H1 (cell line): ENCODE measurements around the gene EPHA10. TPM values are rescaled to one million over a fixed set of nuclear protein-coding genes. Genes with fewer than 3 reads are reported as not detected.
A peak's percentile ranks its signal among the peaks of the same experiment; 100 is the strongest.

Source experiments
- CTCF ChIA-PET: fragments of 300-600 bp; sonication (Branson Sonifier 250); formaldehyde crosslinking; loops from one replicate; lab custom pipeline; 2021; ENCODE audit not compliant: partially characterized antibody; lab: Charles Lee
- POLR2A ChIA-PET: fragments of 300-600 bp; sonication (Branson Sonifier 250); formaldehyde crosslinking; loops from one replicate; lab custom pipeline; 2021; ENCODE audit warnings: inconsistent platforms; ENCODE audit not compliant: partially characterized antibody; lab: Charles Lee
- DNase-seq, 2 experiments: peaks; one replicate each; pipeline versions ENCODE4 v3.0.0 to v3.0.0-alpha.2; 2010 to 2022; ENCODE audit warnings: low spot score in 2 of 2, low read depth in 1 of 2, mixed read lengths in 1 of 2
- FAIRE-seq: peaks from 2 replicates; lab custom pipeline; 2011; peaks lifted over from hg19 to GRCh38; lab: Jason Lieb, UNC
- H2AFZ ChIP-seq: 2 replicates; pipeline ENCODE4 v1.8.1; 2012; ENCODE audit warnings: low read length, inconsistent platforms
- H2AK5ac ChIP-seq: 2 replicates; pipeline ENCODE4 v1.6.1; 2013; ENCODE audit warnings: low read depth, low read length
- H2BK120ac ChIP-seq: replicated peaks from 2 replicates; pipeline ENCODE3; 2013; ENCODE audit warnings: low read depth, low read length, inconsistent platforms
- H2BK12ac ChIP-seq: 2 replicates; pipeline ENCODE4 v1.6.1; 2013; ENCODE audit warnings: low read depth, low read length
- H2BK15ac ChIP-seq: 2 replicates; pipeline ENCODE4 v1.6.1; 2013; ENCODE audit warnings: low read length
- H2BK20ac ChIP-seq: 2 replicates; pipeline ENCODE4 v1.6.1; 2013; ENCODE audit warnings: low read length
- H2BK5ac ChIP-seq: 2 replicates; pipeline ENCODE4 v1.6.1; 2013; ENCODE audit warnings: low read depth, low read length
- H3K14ac ChIP-seq: 2 replicates; pipeline ENCODE4 v1.6.1; 2013; ENCODE audit warnings: inconsistent platforms; ENCODE audit not compliant: insufficient read length
- H3K18ac ChIP-seq: 2 replicates; pipeline ENCODE4 v1.6.1; 2013; ENCODE audit warnings: low read length; ENCODE audit errors: extremely low read depth
- H3K23ac ChIP-seq: 2 replicates; pipeline ENCODE4 v1.6.1; 2013; ENCODE audit warnings: inconsistent platforms; ENCODE audit not compliant: insufficient read length
- H3K23me2 ChIP-seq: 2 replicates; pipeline ENCODE4 v1.6.1; 2013; ENCODE audit warnings: low read depth, low read length
- H3K27ac ChIP-seq: 2 replicates; pipeline ENCODE4 v1.6.1; 2011; ENCODE audit warnings: low read depth, low read length, inconsistent platforms
- H3K27me3 ChIP-seq, 4 experiments: replicated peaks in 1 of 4; 1 replicate in 1 of 4; 2 replicates in 3 of 4; pipeline versions ENCODE4 v1.6.1 to v1.8.1; 2011 to 2013; ENCODE audit warnings: low read length in 3 of 4, mild to moderate bottlenecking in 3 of 4, inconsistent platforms in 2 of 4, mixed read lengths in 2 of 4, moderate library complexity in 1 of 4; ENCODE audit not compliant: control insufficient read depth in 3 of 4, insufficient read depth in 3 of 4; ENCODE audit errors: extremely low read depth in 1 of 4
- H3K36me3 ChIP-seq, 4 experiments: 2 replicates each; pipeline versions ENCODE4 v1.6.1 to v1.8.1; 2011 to 2013; ENCODE audit warnings: mild to moderate bottlenecking in 4 of 4, low read length in 3 of 4, moderate library complexity in 2 of 4, control low read depth in 1 of 4, inconsistent platforms in 1 of 4; ENCODE audit not compliant: insufficient read depth in 4 of 4, control insufficient read depth in 2 of 4
- H3K4ac ChIP-seq: replicated peaks from 2 replicates; pipeline ENCODE3; 2013; ENCODE audit warnings: low read length, low read depth, mixed read lengths, inconsistent platforms; ENCODE audit not compliant: insufficient read length
- H3K4me1 ChIP-seq, 4 experiments: replicated peaks in 1 of 4; 1 replicate in 1 of 4; 2 replicates in 3 of 4; pipeline versions ENCODE4 v1.6.1 to v1.8.1; 2011 to 2013; ENCODE audit warnings: low read length in 3 of 4, inconsistent platforms in 2 of 4, mixed read lengths in 1 of 4; ENCODE audit not compliant: insufficient read depth in 4 of 4, control insufficient read depth in 3 of 4
- H3K4me2 ChIP-seq, 2 experiments: 2 replicates each; pipeline versions ENCODE4 v1.6.1 to v1.8.1; 2011 to 2013; ENCODE audit warnings: low read depth in 2 of 2, low read length in 2 of 2, control low read depth in 1 of 2, inconsistent platforms in 1 of 2, mild to moderate bottlenecking in 1 of 2; ENCODE audit not compliant: insufficient read depth in 1 of 2
- H3K4me3 ChIP-seq, 4 experiments: fragments of 200-600, 300-600 bp in 1 of 4; sonication (generic), shearing (Covaris generic), sonication (Bioruptor Twin) in 1 of 4; 2 replicates each; pipeline versions ENCODE4 v1.5.1 to v1.8.1; 2011 to 2016; ENCODE audit warnings: low read length in 4 of 4, low read depth in 3 of 4, control low read depth in 2 of 4, inconsistent platforms in 2 of 4, mild to moderate bottlenecking in 2 of 4, mixed read lengths in 1 of 4, moderate library complexity in 1 of 4; ENCODE audit not compliant: insufficient read depth in 2 of 4; ENCODE audit errors: extremely low read depth in 1 of 4
- H3K56ac ChIP-seq: replicated peaks from 2 replicates; pipeline ENCODE3; 2013; ENCODE audit warnings: low read depth, mild to moderate bottlenecking, mixed read lengths, low read length, inconsistent platforms; ENCODE audit not compliant: insufficient read length
- H3K79me1 ChIP-seq: 2 replicates; pipeline ENCODE4 v1.6.1; 2013; ENCODE audit warnings: low read depth, low read length, control low read depth
- H3K79me2 ChIP-seq, 2 experiments: 2 replicates each; pipeline versions ENCODE4 v1.6.1 to v1.8.1; 2012 to 2013; ENCODE audit warnings: low read length in 2 of 2, mild to moderate bottlenecking in 2 of 2, inconsistent platforms in 1 of 2; ENCODE audit not compliant: insufficient read depth in 2 of 2, control insufficient read depth in 1 of 2
- H3K9ac ChIP-seq, 4 experiments: replicated peaks in 1 of 4; 1 replicate in 1 of 4; 2 replicates in 3 of 4; pipeline versions ENCODE4 v1.6.1 to v1.8.1; 2011 to 2013; ENCODE audit warnings: low read depth in 3 of 4, low read length in 3 of 4, control low read depth in 2 of 4, mild to moderate bottlenecking in 2 of 4, moderate library complexity in 2 of 4, inconsistent platforms in 1 of 4; ENCODE audit errors: extremely low read depth in 1 of 4
- H3K9me3 ChIP-seq, 2 experiments: 2 replicates each; pipeline versions ENCODE4 v1.6.1 to v1.8.1; 2012 to 2013; ENCODE audit warnings: mild to moderate bottlenecking in 2 of 2, moderate library complexity in 2 of 2, control low read depth in 1 of 2, inconsistent platforms in 1 of 2, low read depth in 1 of 2, low read length in 1 of 2, mixed read lengths in 1 of 2; ENCODE audit not compliant: insufficient read depth in 2 of 2
- H4K20me1 ChIP-seq, 2 experiments: replicated peaks in 1 of 2; 2 replicates each; pipeline versions ENCODE3 to v1.8.1; 2011 to 2013; ENCODE audit warnings: inconsistent platforms in 2 of 2, low read length in 2 of 2, mild to moderate bottlenecking in 1 of 2; ENCODE audit not compliant: insufficient read depth in 2 of 2, control insufficient read depth in 1 of 2
- H4K5ac ChIP-seq: 2 replicates; pipeline ENCODE4 v1.6.1; 2013; ENCODE audit warnings: low read length, low read depth, mixed read lengths, inconsistent platforms; ENCODE audit not compliant: insufficient read length
- H4K8ac ChIP-seq: 2 replicates; pipeline ENCODE4 v1.8.0; 2013; ENCODE audit warnings: mild to moderate bottlenecking, moderate library complexity, low read length, inconsistent platforms; ENCODE audit not compliant: insufficient read depth; ENCODE audit errors: extremely low read depth
- H4K91ac ChIP-seq: replicated peaks from 2 replicates; pipeline ENCODE3; 2013; ENCODE audit warnings: low read length, mixed read lengths, inconsistent platforms; ENCODE audit not compliant: insufficient read length
- ATF3 ChIP-seq: IDR thresholded peaks from 2 replicates; pipeline ENCODE4 v1.6.1; 2011; ENCODE audit warnings: low read depth, mild to moderate bottlenecking, low read length; ENCODE audit not compliant: insufficient read depth
- BRCA1 ChIP-seq: IDR thresholded peaks from 2 replicates; pipeline ENCODE4 v1.6.1; 2012; ENCODE audit warnings: low read depth, low read length, improper control_type of control experiment
- EGR1 ChIP-seq: IDR thresholded peaks from 2 replicates; pipeline ENCODE4 v1.6.1; 2011; ENCODE audit warnings: low read depth, low read length, borderline replicate concordance
- GABPA ChIP-seq: IDR thresholded peaks from 2 replicates; pipeline ENCODE4 v1.6.1; 2011; ENCODE audit warnings: mild to moderate bottlenecking, low read length, moderate library complexity, borderline replicate concordance; ENCODE audit not compliant: insufficient read depth
- GTF2F1 ChIP-seq: IDR thresholded peaks from 2 replicates; pipeline ENCODE4 v1.6.1; 2012; ENCODE audit warnings: low read depth, low read length, improper control_type of control experiment, borderline replicate concordance
- POLR2A ChIP-seq, 2 experiments: IDR thresholded peaks; 1 replicate in 1 of 2; 2 replicates in 1 of 2; pipeline ENCODE4 v1.6.1; 2011; ENCODE audit warnings: low read depth in 2 of 2, low read length in 2 of 2, mild to moderate bottlenecking in 2 of 2; ENCODE audit errors: control extremely low read depth in 1 of 2
- POLR2AphosphoS5 ChIP-seq: IDR thresholded peaks from 2 replicates; pipeline ENCODE4 v1.6.1; 2011; ENCODE audit warnings: low read depth, low read length
- TAF1 ChIP-seq: IDR thresholded peaks from 2 replicates; pipeline ENCODE4 v1.6.1; 2011; ENCODE audit warnings: mild to moderate bottlenecking, low read depth, low read length
- WGBS, 2 experiments: shearing (Covaris generic) in 1 of 2; methylation state at CpG; one replicate each; pipeline versions ENCODE4 v1.1.6 to v1.1.7; 2013 to 2015; ENCODE audit warnings: low lambda C conversion rate in 2 of 2, mixed read lengths in 2 of 2, inconsistent platforms in 1 of 2, low coverage in 1 of 2, missing lambda C conversion rate in 1 of 2; ENCODE audit not compliant: insufficient replicate concordance in 2 of 2, insufficient coverage in 1 of 2, insufficient read length in 1 of 2; ENCODE audit errors: extremely low coverage in 1 of 2, missing lambda C conversion rate in 1 of 2; 5-methylcytosine and 5-hydroxymethylcytosine counted together
- polyA plus RNA-seq, 7 experiments: library from polyadenylated mRNA; depleted of rRNA in 3 of 7; stranded (reverse) in 5 of 7; unstranded in 2 of 7; fragments of >200 nt in 5 of 7; fragments of 200-250 nt in 2 of 7; gene quantifications; 1 replicate in 5 of 7; 2 replicates in 1 of 7; 4 replicates in 1 of 7; pipeline versions ENCODE4 v1.2.1 to v1.2.3, GENCODE V29; 2011 to 2013; ENCODE audit warnings: missing spikeins in 2 of 7, mixed read lengths in 2 of 7
- total RNA-seq: library from RNA; stranded (reverse); fragmentation: NEBNext Ultra II Directional; extraction: Animal tissue kit (Norgen Biotek cat#: 25700); gene quantifications from 2 replicates; pipeline ENCODE4 v1.2.1, GENCODE V29; 2021

Gene EPHA10
- total and polyA plus RNA-seq, 2 of the 8 experiments (the other 6 are each of a cell fraction or from before 2014, with no cell fraction given) = 0.54 to 1.0 TPM

GRCh38 chr1:37802439-37802838, 37.5 kb upstream of the EPHA10 start:
- FAIRE-seq = no peak
- TF ChIP-seq TAF1 = no peak
- TF ChIP-seq POLR2AphosphoS5 = peak; percentile 25; the same call in 1 of the 2 replicates
- TF ChIP-seq ATF3 = no peak
- no peak for TF ChIP-seq GTF2F1
- 0 out of 3 replicates have a peak, but pooled peaks of 1 of the 2 experiments have one; percentile 17 for TF ChIP-seq POLR2A (IDR thresholded peaks at IDR 0.05; ENCODE audit: control extremely low read depth in 1 of 2, low read depth in 2 of 2, low read length in 2 of 2)
- TF ChIP-seq EGR1 = no peak
- TF ChIP-seq GABPA = no peak
- no peak for TF ChIP-seq BRCA1
- TF ChIP-seq, all 59 proteins: peak for 2

More at GRCh38 chr1:37802439-37802838, 37.5 kb upstream of the EPHA10 start:
- Histone ChIP-seq H3K4me2 (no peak overlapping the region), H2BK5ac (no peak overlapping the region), H3K14ac (no peak overlapping the region), H3K27me3 (no peaks in the 10 kb centered on the region), H2AFZ (no peak overlapping the region), H2AK5ac (no peak overlapping the region), H3K79me2 (peaks cover 8 to 13% of the 10 kb centered on the region in 2 experiments), H2BK12ac (no peak overlapping the region), H3K36me3 (peaks cover 23 to 56% (median 34%) of the 10 kb centered on the region in 4 experiments), H3K23me2 (peaks cover 5% of the 10 kb centered on the region; the same call in 1 of the 2 replicates), H3K56ac (no peak overlapping the region), H3K9me3 (no peaks in the 10 kb centered on the region), H2BK15ac (no peak overlapping the region), H3K4ac (no peak overlapping the region), H3K4me1 (peaks cover 0 to 7% (median 6%) of the 10 kb centered on the region in 4 experiments; a peak in 3 of 7 replicates), H3K23ac (no peak overlapping the region), H4K91ac (no peak overlapping the region), H2BK120ac (no peak overlapping the region), H2BK20ac (no peak overlapping the region), H4K8ac (no peak overlapping the region), H3K9ac (no peak overlapping the region), H3K79me1 (peaks cover 8% of the 10 kb centered on the region), H3K27ac (no peak overlapping the region), H4K20me1 (peaks cover 0 to 17% of the 10 kb centered on the region in 2 experiments), H4K5ac (no peak overlapping the region), H3K18ac (no peak overlapping the region), H3K4me3 (no peak overlapping the region)
- ChIA-PET POLR2A (interaction anchor here (0.7 to 2.4 kb wide), 4 partner anchors 15 to 208 kb away, joined by 3 to 8 read pairs (median 3); partner anchors contain the start of gene MTF1), CTCF (no interaction called here)
- 100% methylated on average over 1 of the region's 1 CpG; no CpG with 5 or more reads in 1 of the 2 experiments for WGBS, 2 experiments
- no peak for DNase-seq
